ENCODE results near the gene HELQ.

The HELQ gene

DNA sequence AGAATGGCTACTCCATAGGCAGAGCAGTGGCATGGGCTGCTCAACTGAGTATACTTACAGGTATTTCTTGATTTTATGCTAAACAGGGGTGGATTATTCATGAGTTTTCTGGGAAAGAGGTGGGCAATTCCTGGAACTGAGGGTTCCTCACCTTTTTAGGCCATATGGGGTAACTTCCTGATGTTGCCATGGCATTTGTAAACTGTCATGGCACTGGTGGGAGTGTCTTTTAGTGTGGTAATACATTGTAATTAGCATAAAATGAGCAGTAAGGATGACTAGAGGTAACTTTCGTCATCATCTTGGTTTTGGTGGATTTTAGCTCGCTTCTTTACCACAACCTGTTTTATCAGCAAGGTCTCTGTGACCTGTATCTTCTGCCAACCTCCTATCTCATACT is 72.8 kb downstream of the HELQ start:
- no peak for TF ChIP-seq CTCF (IDR thresholded peaks at IDR 0.05; ENCODE audit: extremely low read depth, missing control alignments)
- DNase-seq (ENCODE audit: low spot score) = no peak

GRCh38 chr4:83381173-83381572 is 74.5 kb downstream of the HELQ start:
- TF ChIP-seq CTCF (IDR thresholded peaks at IDR 0.05; ENCODE audit: extremely low read depth, missing control alignments) = no peak
- no peak for DNase-seq (ENCODE audit: low spot score)

GRCh38 chr4:83378419-83378818 is 77.2 kb downstream of the HELQ start:
- DNase-seq (ENCODE audit: low spot score) = no peak
- TF ChIP-seq CTCF (IDR thresholded peaks at IDR 0.05; ENCODE audit: extremely low read depth, missing control alignments) = no peak

GRCh38 chr4:83372931-83373330 is 82.7 kb downstream of the HELQ start:
- TF ChIP-seq CTCF (IDR thresholded peaks at IDR 0.05; ENCODE audit: extremely low read depth, missing control alignments) = no peak
- DNase-seq (ENCODE audit: low spot score) = no peak

DNA sequence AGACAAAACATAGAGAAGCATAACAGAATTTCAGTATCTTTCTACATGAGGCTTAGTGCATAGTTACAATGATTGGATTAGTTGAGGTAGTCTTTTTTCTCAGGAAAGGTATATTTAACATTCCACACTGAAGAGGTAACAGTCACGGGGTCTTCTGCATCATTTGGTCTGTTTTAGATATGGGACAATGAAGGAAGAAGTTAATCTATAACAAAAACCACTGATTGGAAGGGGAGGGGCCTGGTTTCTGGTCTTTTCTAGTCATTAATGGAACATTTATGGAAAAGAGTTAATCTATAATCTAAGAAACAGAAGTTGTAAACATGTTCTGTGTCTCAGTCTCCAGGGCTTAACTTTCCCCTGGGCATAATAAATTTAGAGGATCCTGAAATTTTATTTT is 83.7 kb downstream of the HELQ start:
- no peak for TF ChIP-seq CTCF (IDR thresholded peaks at IDR 0.05; ENCODE audit: extremely low read depth, missing control alignments)

GRCh38 chr4:83371235-83371634 is 84.4 kb downstream of the HELQ start:
- DNase-seq (ENCODE audit: low spot score) = no peak
- TF ChIP-seq CTCF (IDR thresholded peaks at IDR 0.05; ENCODE audit: extremely low read depth, missing control alignments) = no peak

More for the DNA sequence above, 83.7 kb downstream of the HELQ start:
- no peak for DNase-seq (ENCODE audit: low spot score)

- TF ChIP-seq CTCF (IDR thresholded peaks at IDR 0.05; ENCODE audit: extremely low read depth, missing control alignments) = no peak
- DNase-seq (ENCODE audit: low spot score) = no peak
These were observed 85.0 kb downstream of the HELQ start for GRCh38 chr4:83370640-83370906.

Data from GM20000 (cell line).